B cell (primary cell): ENCODE data around the gene IRAK1.

Experiments
- EZH2 ChIP-seq: IDR thresholded peaks from 2 replicates; pipeline ENCODE4 v1.6.1; 2012; ENCODE audit warnings: borderline replicate concordance, low read depth, mild to moderate bottlenecking, moderate library complexity, low read length; ENCODE audit not compliant: insufficient read depth, poor library complexity, severe bottlenecking
- TF ChIP-seq, protein P1 (sequence below): fragments of 200-600 bp; IDR thresholded peaks from one replicate; pipeline ENCODE4 v1.8.0; 2022; ENCODE audit warnings: antibody characterized with exemption, mild to moderate bottlenecking

- TF ChIP-seq, protein P1, sequence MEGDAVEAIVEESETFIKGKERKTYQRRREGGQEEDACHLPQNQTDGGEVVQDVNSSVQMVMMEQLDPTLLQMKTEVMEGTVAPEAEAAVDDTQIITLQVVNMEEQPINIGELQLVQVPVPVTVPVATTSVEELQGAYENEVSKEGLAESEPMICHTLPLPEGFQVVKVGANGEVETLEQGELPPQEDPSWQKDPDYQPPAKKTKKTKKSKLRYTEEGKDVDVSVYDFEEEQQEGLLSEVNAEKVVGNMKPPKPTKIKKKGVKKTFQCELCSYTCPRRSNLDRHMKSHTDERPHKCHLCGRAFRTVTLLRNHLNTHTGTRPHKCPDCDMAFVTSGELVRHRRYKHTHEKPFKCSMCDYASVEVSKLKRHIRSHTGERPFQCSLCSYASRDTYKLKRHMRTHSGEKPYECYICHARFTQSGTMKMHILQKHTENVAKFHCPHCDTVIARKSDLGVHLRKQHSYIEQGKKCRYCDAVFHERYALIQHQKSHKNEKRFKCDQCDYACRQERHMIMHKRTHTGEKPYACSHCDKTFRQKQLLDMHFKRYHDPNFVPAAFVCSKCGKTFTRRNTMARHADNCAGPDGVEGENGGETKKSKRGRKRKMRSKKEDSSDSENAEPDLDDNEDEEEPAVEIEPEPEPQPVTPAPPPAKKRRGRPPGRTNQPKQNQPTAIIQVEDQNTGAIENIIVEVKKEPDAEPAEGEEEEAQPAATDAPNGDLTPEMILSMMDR, result no peak
- no peak for TF ChIP-seq EZH2
Observed at GRCh38 chrX:154032653-154033052, 13.0 kb upstream of the IRAK1 start.
